A673 (cell line): ENCODE results near the gene GIN1. TPM values are rescaled to one million over a fixed set of nuclear protein-coding genes. Genes with fewer than 3 reads are reported as not detected.

Experiments used
- BruUV-seq: library from RNA; stranded (reverse); fragments of 400-500 nt; replicated peaks from 2 replicates; lab custom pipeline; 2021; lab: Mats Ljungman, UMichigan
- CTCF ChIA-PET: fragments of 300-600 bp; sonication (Branson Sonifier 250); formaldehyde crosslinking; loops from one replicate; lab custom pipeline; 2022; ENCODE audit warnings: antibody characterized with exemption; lab: Charles Lee
- POLR2A ChIA-PET: fragments of 300-600 bp; sonication (Branson Sonifier 250); formaldehyde crosslinking; loops from one replicate; lab custom pipeline; 2022; ENCODE audit warnings: antibody characterized with exemption; ENCODE audit not compliant: low non-redundant PET; lab: Charles Lee
- DNase-seq: peaks from one replicate; pipeline ENCODE4 v3.0.0-alpha.2; 2015; ENCODE audit warnings: low spot score
- H3K27ac ChIP-seq: fragments of 200-600 bp; sonication (generic); 2 replicates; pipeline ENCODE4 v1.5.1; 2016; ENCODE audit warnings: mixed run types, low read depth, mild to moderate bottlenecking, mixed read lengths, antibody characterized with exemption, low read length; ENCODE audit not compliant: poor library complexity, severe bottlenecking
- H3K27me3 ChIP-seq: fragments of 200-600 bp; sonication (generic); replicated peaks from 2 replicates; pipeline ENCODE4 v1.6.1; 2017; ENCODE audit warnings: mixed run types, low read depth, mild to moderate bottlenecking, mixed read lengths, antibody characterized with exemption, low read length; ENCODE audit not compliant: insufficient read depth, poor library complexity
- H3K36me3 ChIP-seq: fragments of 200-600 bp; sonication (generic); 2 replicates; pipeline ENCODE4 v1.6.1; 2016; ENCODE audit warnings: mixed run types, mild to moderate bottlenecking, mixed read lengths, antibody characterized with exemption, low read length; ENCODE audit not compliant: insufficient read depth, poor library complexity, severe bottlenecking
- H3K4me1 ChIP-seq: fragments of 200-600 bp; sonication (generic); 2 replicates; pipeline ENCODE4 v1.6.1; 2017; ENCODE audit warnings: mixed run types, mild to moderate bottlenecking, mixed read lengths, antibody characterized with exemption, low read length; ENCODE audit not compliant: insufficient read depth, poor library complexity, severe bottlenecking
- H3K4me3 ChIP-seq: fragments of 200-600 bp; sonication (generic); 2 replicates; pipeline ENCODE4 v1.5.1; 2016; ENCODE audit warnings: low read depth, mixed run types, mild to moderate bottlenecking, mixed read lengths, low read length; ENCODE audit not compliant: poor library complexity, severe bottlenecking
- H3K9me3 ChIP-seq: fragments of 200-600 bp; sonication (generic); 2 replicates; pipeline ENCODE4 v1.6.1; 2016; ENCODE audit warnings: mixed run types, low read depth, mild to moderate bottlenecking, mixed read lengths, antibody characterized with exemption, low read length; ENCODE audit not compliant: poor library complexity, severe bottlenecking
- EZH2 ChIP-seq: fragments of 200-600 bp; sonication (generic); IDR thresholded peaks from 2 replicates; pipeline ENCODE4 v1.6.1; 2017; ENCODE audit warnings: borderline replicate concordance, low read depth, mild to moderate bottlenecking, mixed read lengths, antibody characterized with exemption, low read length; ENCODE audit not compliant: poor library complexity, severe bottlenecking
- intact Hi-C: fragments of 100-400 bp; cut with micrococcal nuclease; formaldehyde crosslinking; loops from one replicate; pipeline ENCODE4 v1.10.0; 2022; ENCODE audit not compliant: unreplicated experiment
- total RNA-seq: library from RNA; stranded (reverse); gene quantifications from 2 replicates; pipeline ENCODE4 v1.2.3, GENCODE V29; 2021
- TF ChIP-seq, protein P1 (sequence below): fragments of 300-800, 200-600 bp; sonication (generic); conservative IDR thresholded peaks from 2 replicates; pipeline ENCODE4 v1.5.1; 2017; ENCODE audit warnings: low read depth, mild to moderate bottlenecking, antibody characterized with exemption, low read length, moderate library complexity, mixed read lengths

Gene GIN1
- total RNA-seq, 1 experiment from 2014 or later: 12.5 TPM

DNA sequence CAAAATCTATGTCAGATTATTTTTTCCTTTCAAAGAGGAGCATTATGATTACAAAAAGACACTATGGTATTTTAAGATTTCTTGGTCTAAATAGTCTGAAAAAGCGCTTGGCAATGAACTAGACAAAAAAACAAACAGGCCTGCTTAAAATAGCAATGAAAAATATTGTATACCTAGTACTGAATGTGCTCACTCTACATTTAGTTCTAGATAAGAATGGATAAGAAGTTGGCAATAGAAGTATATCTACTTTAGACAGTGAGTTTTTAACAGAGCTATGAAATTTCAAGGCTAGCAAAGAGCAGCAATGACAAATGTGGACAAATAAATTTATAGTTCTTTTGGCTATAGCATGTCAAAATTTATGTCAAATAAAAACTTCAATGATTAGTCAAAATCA is 26.2 kb downstream of the GIN1 start:
- no peak overlapping the region for H3K4me3 ChIP-seq
- H3K4me1 ChIP-seq: no peaks in the 10 kb centered on the region
- no peaks in the 10 kb centered on the region for H3K27me3 ChIP-seq
- intact Hi-C loops: no loop called here
- no peaks in the 10 kb centered on the region for H3K36me3 ChIP-seq
- BruUV-seq: no TSS peak
- H3K27ac ChIP-seq: no peak overlapping the region
- ChIA-PET CTCF (no interaction called here), POLR2A (no interaction called here)
- H3K9me3 ChIP-seq: no peaks in the 10 kb centered on the region
- no peak for TF ChIP-seq EZH2
- TF ChIP-seq, protein P1, sequence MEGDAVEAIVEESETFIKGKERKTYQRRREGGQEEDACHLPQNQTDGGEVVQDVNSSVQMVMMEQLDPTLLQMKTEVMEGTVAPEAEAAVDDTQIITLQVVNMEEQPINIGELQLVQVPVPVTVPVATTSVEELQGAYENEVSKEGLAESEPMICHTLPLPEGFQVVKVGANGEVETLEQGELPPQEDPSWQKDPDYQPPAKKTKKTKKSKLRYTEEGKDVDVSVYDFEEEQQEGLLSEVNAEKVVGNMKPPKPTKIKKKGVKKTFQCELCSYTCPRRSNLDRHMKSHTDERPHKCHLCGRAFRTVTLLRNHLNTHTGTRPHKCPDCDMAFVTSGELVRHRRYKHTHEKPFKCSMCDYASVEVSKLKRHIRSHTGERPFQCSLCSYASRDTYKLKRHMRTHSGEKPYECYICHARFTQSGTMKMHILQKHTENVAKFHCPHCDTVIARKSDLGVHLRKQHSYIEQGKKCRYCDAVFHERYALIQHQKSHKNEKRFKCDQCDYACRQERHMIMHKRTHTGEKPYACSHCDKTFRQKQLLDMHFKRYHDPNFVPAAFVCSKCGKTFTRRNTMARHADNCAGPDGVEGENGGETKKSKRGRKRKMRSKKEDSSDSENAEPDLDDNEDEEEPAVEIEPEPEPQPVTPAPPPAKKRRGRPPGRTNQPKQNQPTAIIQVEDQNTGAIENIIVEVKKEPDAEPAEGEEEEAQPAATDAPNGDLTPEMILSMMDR: no peak
- DNase-seq: no peak

DNA sequence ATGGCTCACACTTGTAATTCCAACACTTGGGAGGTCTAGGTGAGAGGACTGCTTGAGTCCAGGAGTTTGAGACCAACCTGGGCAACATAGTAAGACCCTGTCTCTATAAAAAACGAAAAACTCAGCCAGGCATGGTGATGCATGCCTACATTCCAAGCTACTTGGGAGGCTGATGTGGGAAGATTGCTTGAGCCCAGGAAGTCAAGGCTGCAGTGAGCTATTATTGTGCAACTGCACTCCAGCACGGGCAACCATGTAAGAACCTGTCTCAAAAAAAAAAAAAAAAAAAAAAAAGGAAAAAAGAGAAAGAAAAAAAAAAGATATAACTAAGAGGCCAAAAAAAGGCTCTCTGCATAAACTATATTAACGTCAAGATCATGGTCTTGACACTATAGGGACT is 27.3 kb downstream of the GIN1 start:
- H3K4me3 ChIP-seq: no peak overlapping the region
- H3K27me3 ChIP-seq: no peaks in the 10 kb centered on the region
- H3K36me3 ChIP-seq: no peaks in the 10 kb centered on the region
- H3K4me1 ChIP-seq: no peaks in the 10 kb centered on the region
- H3K9me3 ChIP-seq: no peaks in the 10 kb centered on the region
- no peak for DNase-seq
- BruUV-seq: no TSS peak
- no peak overlapping the region for H3K27ac ChIP-seq
- CTCF ChIA-PET: no interaction called here
- intact Hi-C loops: no loop called here
- POLR2A ChIA-PET: no interaction called here
- TF ChIP-seq, protein P1: no peak
- no peak for TF ChIP-seq EZH2

DNA sequence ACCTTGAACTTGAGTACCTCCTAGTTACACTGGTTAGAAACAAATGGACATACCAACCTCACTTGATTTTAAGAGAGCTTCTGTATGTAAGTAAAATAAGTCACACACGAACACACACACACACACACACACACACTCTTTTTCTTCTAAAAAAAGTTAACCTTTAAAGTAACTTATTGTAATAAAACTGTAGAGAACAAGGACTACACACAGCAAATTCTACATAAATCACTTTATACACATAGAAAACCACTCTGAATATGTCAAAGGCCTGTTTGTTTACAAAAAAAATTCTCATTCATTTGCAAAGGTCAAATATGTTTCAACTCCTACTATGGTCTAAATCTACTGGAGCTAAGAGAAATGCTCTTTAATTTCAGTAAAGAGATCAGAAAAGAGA is 29.1 kb downstream of the GIN1 start:
- Histone ChIP-seq H3K36me3 (no peaks in the 10 kb centered on the region), H3K9me3 (no peaks in the 10 kb centered on the region), H3K27me3 (no peaks in the 10 kb centered on the region), H3K27ac (no peak overlapping the region), H3K4me1 (no peaks in the 10 kb centered on the region), H3K4me3 (no peak overlapping the region)
- intact Hi-C loops: no loop called here
- no peak for DNase-seq
- CTCF ChIA-PET: no interaction called here
- TF ChIP-seq, protein P1: no peak
- TF ChIP-seq EZH2: no peak
- BruUV-seq: no TSS peak
- POLR2A ChIA-PET: no interaction called here
